ENCODE data around the gene TLE6. TPM values are rescaled to one million over a fixed set of nuclear protein-coding genes. Genes with fewer than 3 reads are reported as not detected.

TLE6 gene
- total and polyA plus RNA-seq, 9 donors = 0.41 to 1.2 (median 0.79) TPM

DNA sequence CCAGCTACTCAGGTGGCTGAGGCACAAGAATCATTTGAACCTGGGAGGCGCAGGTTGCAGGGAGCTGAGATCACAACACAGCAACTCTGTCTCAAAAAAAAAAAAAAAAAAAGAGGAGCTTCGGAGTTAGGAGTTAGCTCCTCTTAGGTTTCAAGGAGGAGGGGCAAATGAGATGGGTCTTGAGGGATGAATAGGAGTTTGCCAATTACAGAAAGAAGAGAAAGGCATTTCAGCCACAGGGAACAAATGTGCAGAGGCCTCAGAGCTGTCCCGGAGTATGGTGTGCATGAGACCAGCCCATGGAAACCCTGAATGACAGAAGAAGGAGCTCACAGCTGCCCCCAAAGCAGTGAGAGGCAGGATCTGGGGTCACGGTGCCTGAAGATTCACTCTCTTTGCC, 27.2 kb downstream of the TLE6 start:
- Histone ChIP-seq H3K27me3 (no peaks in the 10 kb centered on the region), H3K4me3 (no peak overlapping the region), H3K9me3 (no peaks in the 10 kb centered on the region), H3K4me1 (ENCODE audit: insufficient read depth) (no peaks in the 10 kb centered on the region), H3K27ac (no peak overlapping the region), H3K36me3 (no peaks in the 10 kb centered on the region)
- DNase-seq = no peak
- TF ChIP-seq, protein P1, sequence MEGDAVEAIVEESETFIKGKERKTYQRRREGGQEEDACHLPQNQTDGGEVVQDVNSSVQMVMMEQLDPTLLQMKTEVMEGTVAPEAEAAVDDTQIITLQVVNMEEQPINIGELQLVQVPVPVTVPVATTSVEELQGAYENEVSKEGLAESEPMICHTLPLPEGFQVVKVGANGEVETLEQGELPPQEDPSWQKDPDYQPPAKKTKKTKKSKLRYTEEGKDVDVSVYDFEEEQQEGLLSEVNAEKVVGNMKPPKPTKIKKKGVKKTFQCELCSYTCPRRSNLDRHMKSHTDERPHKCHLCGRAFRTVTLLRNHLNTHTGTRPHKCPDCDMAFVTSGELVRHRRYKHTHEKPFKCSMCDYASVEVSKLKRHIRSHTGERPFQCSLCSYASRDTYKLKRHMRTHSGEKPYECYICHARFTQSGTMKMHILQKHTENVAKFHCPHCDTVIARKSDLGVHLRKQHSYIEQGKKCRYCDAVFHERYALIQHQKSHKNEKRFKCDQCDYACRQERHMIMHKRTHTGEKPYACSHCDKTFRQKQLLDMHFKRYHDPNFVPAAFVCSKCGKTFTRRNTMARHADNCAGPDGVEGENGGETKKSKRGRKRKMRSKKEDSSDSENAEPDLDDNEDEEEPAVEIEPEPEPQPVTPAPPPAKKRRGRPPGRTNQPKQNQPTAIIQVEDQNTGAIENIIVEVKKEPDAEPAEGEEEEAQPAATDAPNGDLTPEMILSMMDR (IDR thresholded peaks at IDR 0.05) = no peak
- TF ChIP-seq EP300 (IDR thresholded peaks at IDR 0.05) (no peak), POLR2A (IDR thresholded peaks at IDR 0.05) (no peak)
- intact Hi-C loops (cut with DNase I) = no loop called here
- WGBS, 3 donors = 94 to 97% (median 96%) methylated on average over 4 of the region's 4 CpGs

DNA sequence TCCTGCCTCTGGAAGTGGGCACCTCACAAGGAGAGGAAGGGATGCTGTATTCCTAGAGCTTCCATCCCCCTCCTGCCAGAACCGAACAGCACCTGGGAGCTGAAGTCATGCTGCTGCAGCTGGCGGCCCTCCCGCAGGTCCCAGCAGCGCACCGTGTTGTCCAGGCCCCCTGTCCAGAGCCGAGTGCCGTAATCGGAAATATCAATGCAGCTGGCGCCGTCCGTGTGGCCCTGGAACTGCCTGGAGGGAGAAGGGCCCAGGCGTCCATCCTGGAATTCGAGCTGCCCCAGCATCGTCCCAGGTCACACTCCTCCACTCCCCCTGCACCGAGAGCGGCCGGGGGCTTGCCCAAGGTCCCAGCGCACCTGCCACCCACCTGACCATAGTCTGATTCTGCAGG, 28.0 kb downstream of the TLE6 start:
- Histone ChIP-seq H3K27ac (no peak overlapping the region), H3K9me3 (no peaks in the 10 kb centered on the region), H3K27me3 (no peaks in the 10 kb centered on the region), H3K4me3 (no peak overlapping the region), H3K36me3 (no peaks in the 10 kb centered on the region), H3K4me1 (ENCODE audit: insufficient read depth) (no peaks in the 10 kb centered on the region)
- no peak for DNase-seq
- intact Hi-C loops (cut with DNase I) = no loop called here
- TF ChIP-seq, protein P1 (IDR thresholded peaks at IDR 0.05) = no peak
- TF ChIP-seq EP300 (IDR thresholded peaks at IDR 0.05) = no peak
- TF ChIP-seq POLR2A (IDR thresholded peaks at IDR 0.05) = no peak
- WGBS, 3 donors = 80 to 87% (median 82%) methylated on average over 17 to 18 of the region's 18 CpGs

DNA sequence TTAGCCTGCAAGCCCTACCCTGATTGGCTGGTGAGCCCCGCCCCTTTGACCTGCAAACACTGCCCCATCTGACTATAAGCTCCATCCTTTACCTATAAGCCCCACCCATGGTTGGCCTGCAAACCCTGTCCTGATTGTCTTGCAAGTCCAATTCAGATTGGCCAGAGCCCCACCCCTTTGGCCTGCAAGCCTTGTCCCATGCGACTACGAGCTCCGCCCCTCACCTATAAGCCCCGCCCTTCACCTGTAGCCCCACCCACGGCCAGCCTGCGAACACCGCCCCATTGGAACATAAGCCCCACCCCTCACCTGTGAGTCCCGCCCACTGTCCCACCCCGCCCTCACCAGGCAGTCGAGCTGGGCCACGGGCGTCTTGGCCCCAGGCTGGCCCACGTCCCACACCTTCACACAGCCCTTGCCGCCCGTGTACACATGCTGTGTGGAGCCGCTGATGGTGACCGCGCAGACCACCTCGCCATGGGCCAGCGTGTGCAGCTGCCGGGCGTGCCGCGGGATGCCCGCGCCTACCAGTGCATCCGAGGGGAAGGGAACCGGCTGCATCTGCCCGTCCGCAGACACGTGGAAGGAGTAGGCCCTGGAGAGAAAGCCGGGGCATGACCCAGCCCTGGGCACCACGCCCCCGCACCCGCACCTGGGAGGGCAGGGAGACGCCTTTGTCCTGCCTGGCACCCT, 28.9 kb downstream of the TLE6 start:
- TF ChIP-seq POLR2A (IDR thresholded peaks at IDR 0.05) (no peak), EP300 (IDR thresholded peaks at IDR 0.05) (no peak)
- TF ChIP-seq, protein P1 (IDR thresholded peaks at IDR 0.05) = no peak
- no peaks in the 10 kb centered on the region for H3K36me3 ChIP-seq

DNA sequence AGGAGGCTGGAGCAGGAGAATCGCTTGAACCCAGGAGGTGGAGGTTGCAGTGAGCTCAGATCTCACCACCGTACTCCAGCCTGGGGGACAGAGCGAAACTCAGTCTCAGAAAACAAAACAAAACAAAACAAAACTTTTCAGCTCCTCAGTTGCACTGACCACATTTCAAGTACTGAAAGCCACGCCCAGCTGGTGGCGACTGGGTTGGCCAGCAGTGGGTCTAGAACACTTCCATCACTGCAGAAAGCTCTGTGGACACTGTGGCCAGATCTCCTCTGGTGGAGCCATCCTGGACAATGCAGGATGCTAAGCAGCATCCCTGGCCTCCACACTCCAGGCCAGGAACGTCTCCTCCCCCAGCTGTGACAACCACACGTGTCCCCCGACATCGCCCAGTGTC, 30.6 kb downstream of the TLE6 start:
- DNase-seq = no peak
- Histone ChIP-seq H3K4me1 (ENCODE audit: insufficient read depth) (no peaks in the 10 kb centered on the region), H3K4me3 (no peak overlapping the region), H3K27ac (no peak overlapping the region), H3K27me3 (no peaks in the 10 kb centered on the region), H3K9me3 (no peaks in the 10 kb centered on the region), H3K36me3 (no peaks in the 10 kb centered on the region)
- intact Hi-C loops (cut with DNase I) = no loop called here
- 84 to 92% (median 89%) methylated on average over 9 of the region's 9 CpGs for WGBS, 3 donors
- TF ChIP-seq, protein P1 (IDR thresholded peaks at IDR 0.05) = no peak

More for the DNA sequence above, 28.9 kb downstream of the TLE6 start:
- intact Hi-C loops (cut with DNase I) = no loop called here
- Histone ChIP-seq H3K27me3 (no peaks in the 10 kb centered on the region), H3K4me3 (no peak overlapping the region), H3K4me1 (ENCODE audit: insufficient read depth) (no peaks in the 10 kb centered on the region), H3K27ac (no peak overlapping the region), H3K9me3 (no peaks in the 10 kb centered on the region)
- 71 to 87% (median 81%) methylated on average over 33 to 37 of the region's 37 CpGs for WGBS, 3 donors
- DNase-seq = no peak

All from ovary (tissue), 9 donors.